Stimulated activated CD8-positive, alpha-beta memory T cell treated with anti-CD3 and anti-CD28 coated beads, Interleukin-12 subunit alpha, Interleukin-12 subunit beta, amount 100 ng/mL, for 4 hours (primary cell): ENCODE data around the gene UMAD1.
"Not testable (repeated sequence)": the region's sequence is repeated elsewhere in the genome, so short reads cannot be mapped to it uniquely, and the experiment has no call there.

ENCODE experiments used
- DNase-seq: peaks from one replicate; pipeline ENCODE4 v3.0.0-alpha.2; 2020; ENCODE audit warnings: low read depth

The UMAD1 gene

GRCh38 chr7:7652798-7653540 lies 12.4 kb downstream of the UMAD1 start:
- no peak for DNase-seq

GRCh38 chr7:7653593-7654187 lies 13.1 kb downstream of the UMAD1 start:
- DNase-seq: no peak

DNA sequence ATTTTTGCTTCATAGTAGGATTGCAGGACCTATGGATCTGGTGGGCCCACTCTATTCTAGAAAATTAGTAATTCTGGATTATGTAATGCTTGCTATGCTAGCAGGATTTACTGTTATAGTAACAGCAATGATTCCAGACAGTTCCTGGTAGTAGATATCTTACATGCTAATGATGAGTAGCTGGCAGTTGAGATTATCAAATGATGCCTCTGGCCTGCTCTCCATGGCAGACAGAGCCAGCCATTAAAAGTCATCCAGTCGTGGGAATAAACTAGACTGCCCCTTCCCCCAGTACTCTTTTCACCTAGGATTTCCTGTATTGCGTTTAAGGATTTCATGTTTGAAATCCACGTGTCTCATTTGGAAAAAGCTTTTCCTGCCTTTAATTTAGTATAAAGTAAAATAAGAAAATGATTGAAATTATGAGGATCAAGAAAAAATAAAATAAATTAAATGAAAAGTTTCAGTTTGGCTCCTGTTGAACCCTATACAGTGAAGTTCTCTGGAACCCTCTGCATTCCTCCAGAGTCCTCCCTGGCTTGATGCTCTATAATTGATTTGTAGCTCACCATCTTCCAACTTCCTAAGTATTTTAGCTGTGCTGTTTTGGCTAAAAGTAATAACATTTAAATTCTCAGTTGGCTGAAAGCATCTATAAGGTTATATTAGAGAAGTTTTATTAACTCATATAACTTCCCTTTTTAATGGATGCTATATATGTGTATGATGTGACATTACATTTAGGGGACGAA lies 14.6 kb downstream of the UMAD1 start:
- no peak for DNase-seq

DNA sequence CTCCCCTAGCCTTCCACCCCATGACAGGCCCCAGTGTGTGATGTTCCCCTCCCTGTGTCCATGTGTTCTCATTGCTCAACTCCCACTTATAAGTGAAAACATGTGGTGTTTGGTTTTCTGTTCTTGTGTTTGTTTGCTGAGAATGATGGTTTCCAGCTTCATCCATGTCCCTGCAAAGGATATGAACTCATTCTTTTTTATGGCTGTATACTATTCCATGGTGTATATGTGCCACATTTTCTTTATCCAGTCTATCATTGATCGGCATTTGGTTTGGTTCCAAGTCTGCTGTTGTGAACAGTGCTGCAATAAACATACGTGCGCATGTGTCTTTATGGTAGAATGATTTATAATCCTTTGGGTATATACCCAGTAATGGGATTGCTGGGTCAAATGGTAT lies 15.9 kb downstream of the UMAD1 start:
- DNase-seq: not testable (repeated sequence)

DNA sequence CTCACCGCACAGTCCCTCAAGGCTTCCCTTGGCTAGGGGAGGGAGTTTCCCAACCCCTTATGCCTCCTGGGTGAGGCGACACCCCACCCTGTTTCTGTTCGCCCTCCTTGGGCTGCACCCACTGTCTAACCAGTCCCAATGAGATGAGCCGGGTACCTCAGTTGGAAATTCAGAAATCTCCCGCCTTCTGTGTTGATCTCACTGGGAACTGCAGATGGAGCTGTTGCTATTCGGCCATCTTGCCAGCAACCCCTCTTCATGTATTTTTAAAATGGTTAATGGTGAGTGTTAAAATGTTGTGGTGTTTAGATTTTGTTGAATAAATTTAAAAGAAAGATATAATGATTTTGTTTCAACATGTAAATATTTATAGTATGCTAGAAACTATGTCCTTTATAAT lies 22.0 kb downstream of the UMAD1 start:
- no peak for DNase-seq

DNA sequence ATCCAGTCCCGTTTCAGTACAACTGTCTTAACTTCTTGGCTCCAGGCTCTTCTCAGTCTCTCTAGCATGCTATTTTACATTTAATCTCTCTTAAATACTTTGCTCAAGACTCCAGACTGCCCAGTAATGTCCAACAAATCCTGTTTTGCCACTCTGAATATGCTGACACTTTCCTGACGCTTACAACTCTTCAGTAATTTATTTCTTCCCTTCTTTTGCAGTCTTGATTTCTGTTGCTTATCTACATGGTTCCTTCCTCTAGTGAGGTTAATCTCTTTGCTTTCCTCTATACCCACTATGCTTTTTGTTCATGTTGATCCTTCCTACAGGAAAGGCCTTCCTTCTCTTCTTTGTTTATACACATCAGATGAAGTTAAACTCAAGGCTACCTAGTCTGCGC lies 23.7 kb downstream of the UMAD1 start:
- no peak for DNase-seq

DNA sequence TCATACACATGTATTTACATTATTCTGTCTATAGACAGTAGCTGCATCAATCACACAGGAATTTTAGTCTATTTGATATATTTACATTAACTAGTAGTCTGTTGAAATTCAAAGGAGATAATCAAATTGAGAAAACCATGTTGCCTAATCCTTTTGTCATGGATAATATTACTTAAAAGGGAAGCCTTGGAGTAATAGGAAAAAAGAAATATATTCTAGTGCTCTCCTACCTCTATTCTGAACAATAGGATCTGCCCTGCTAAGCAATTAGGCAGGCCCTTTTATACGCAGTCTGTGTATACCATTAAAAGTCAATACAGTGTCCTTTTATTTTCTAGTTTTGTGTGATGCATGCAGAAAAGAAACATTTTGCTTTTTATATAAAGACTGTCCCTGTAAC lies 24.5 kb downstream of the UMAD1 start:
- no peak for DNase-seq

- no peak for DNase-seq
These were observed 26.6 kb downstream of the UMAD1 start for GRCh38 chr7:7667187-7667586.

GRCh38 chr7:7668706-7669105 lies 28.2 kb downstream of the UMAD1 start:
- no peak for DNase-seq

- DNase-seq: no peak
These were observed 29.9 kb downstream of the UMAD1 start for GRCh38 chr7:7670490-7670889.

DNA sequence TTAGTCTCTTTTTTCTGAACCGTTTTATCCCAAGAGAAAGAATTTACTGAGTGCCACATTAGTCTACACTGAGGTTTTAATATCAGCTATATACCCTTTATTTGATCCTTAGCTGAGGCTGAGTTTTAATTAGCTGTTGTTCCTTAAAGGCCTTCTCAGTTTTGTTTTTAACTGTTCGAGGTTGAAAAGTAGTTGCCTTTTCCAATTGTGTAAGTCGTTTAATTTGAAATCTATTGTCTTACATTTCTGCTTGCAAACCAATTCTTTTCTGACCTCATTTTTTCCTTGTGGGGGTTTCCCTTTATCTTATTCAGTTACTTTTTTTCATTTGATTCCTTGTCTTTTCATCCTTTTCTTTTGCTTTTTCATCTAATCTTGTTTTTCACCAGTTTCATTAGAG lies 30.8 kb downstream of the UMAD1 start:
- DNase-seq: no peak

- DNase-seq: no peak
These were observed 32.1 kb downstream of the UMAD1 start for GRCh38 chr7:7672545-7673239.

- no peak for DNase-seq
These were observed 32.6 kb downstream of the UMAD1 start for GRCh38 chr7:7673240-7673550.

DNA sequence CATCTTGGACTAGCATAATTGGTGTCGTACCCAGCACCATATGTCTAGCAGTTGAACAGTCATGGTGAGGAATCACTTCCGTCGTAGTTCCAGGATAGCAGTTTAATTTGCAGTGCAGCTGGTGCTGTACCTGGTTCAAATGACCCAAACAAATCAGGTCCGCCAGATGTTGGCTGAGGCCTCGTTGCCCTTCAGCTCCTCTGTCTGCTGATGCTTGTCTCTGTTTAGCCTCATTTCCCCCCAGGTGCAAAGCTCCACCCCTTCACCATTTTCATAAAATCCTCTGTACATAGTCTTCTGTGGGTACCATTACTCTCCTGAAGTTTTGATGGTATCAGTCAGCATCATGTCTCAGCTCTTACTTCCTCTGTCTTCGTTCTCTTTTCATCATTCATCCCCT lies 35.1 kb downstream of the UMAD1 start:
- no peak for DNase-seq

GRCh38 chr7:7679640-7680039 lies 39.1 kb downstream of the UMAD1 start:
- not testable (repeated sequence) for DNase-seq

GRCh38 chr7:7681191-7681935 lies 40.8 kb downstream of the UMAD1 start:
- no peak for DNase-seq

DNA sequence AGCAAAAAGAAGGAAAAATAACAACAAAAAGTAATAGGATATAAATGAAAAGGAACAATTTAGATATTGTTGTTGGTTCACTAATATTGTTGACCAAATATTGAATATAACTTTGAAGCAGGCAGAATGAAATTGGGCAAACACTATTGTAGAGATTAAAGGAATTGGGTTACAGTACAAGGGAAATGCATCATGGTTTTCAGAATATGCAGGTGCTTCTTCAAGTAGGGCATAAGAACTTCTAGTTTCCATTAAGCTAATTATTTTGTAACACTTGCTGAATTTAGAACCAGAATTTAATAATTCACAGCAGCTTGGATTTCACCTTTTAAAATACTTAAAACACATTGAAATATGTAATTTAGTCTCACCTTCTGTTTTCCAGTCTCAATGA lies 41.4 kb downstream of the UMAD1 start:
- DNase-seq: no peak

GRCh38 chr7:7682861-7683260 lies 42.3 kb downstream of the UMAD1 start:
- no peak for DNase-seq

DNA sequence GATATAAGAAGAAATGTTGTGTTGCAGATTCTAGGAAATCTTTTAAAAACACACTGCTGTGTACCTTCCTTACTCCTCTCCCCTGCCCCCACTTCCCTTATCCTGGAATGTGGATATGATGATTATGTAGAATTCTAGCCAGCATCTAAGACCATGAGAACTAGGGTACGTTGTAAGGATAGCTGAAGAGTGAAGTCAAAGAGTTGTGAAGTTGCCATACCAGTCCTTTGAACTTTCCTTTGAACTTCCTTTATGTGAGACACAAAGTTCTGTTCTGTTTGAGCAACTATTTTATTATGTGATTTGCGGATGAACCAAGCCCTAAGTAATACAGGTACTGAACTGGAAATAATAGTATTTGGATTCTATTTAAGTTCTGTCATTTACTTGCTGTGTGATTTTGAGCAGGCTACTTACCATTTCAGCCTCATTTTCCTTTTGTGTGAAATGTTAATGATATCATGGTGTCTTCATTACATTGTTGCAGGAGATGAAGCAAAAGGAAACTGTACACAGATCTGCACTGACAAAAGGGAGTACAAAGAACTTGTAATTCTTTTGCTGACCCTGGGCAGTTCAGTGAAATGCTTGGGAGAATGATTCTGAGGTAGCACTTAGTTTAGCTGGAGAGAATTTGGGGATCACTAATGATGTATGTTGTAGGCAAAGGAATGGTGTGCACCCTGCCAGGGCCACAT lies 46.4 kb downstream of the UMAD1 start:
- DNase-seq: no peak

DNA sequence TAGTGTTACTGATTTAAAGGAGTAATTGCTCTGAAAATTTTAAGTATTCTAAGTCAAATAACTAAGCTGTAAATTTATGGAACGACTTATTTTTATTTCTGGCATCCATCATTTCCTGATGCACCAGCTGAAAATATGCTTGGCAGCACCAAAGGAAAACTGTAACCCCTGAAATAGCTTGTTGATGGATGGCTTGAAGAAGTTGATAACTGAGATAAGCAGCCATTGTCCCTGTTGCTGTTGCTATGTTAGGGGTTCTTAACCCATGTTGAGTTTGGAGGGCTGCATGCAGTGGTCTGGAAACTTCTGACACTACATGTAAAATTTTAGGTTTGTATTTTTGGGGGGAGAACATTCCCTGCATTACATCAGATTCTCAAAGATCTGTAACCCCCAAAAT lies 47.2 kb downstream of the UMAD1 start:
- no peak for DNase-seq

DNA sequence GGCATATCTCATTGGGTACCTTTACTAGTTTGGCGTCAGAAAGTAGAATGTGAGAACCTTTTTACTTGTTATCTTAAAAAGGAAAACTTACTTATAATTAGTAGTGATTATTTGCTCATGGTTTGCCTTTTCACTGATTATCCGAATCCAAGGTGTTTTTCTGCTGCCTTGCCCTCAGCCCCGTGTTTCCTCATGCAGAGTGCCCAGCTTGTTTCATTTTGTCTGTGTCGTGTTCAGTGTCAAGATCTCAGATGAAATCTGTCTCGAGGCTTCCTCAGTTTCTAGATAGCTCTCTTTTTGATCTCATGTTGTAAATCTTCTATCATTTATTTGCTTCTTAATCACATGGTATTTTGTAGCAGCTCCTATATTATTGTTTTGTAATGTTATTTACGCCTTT lies 47.8 kb downstream of the UMAD1 start:
- DNase-seq: no peak

- no peak for DNase-seq
These were observed 48.4 kb downstream of the UMAD1 start for GRCh38 chr7:7688956-7689355.
